ENCODE data around the gene CLDN2.

The CLDN2 gene

GRCh38 chrX:106902684-106903083 lies 17.5 kb upstream of the CLDN2 start (continued):
- no peak for TF ChIP-seq PRDM4 (tag by site-specific recombination; IDR thresholded peaks at IDR 0.05)
- no peak for TF ChIP-seq ZBTB6 (tag by site-specific recombination; IDR thresholded peaks at IDR 0.05)
- no peak for TF ChIP-seq ZNF513 (tag by site-specific recombination; IDR thresholded peaks at IDR 0.05)
- no peak for TF ChIP-seq ZNF692 (tag by site-specific recombination; IDR thresholded peaks at IDR 0.05)
- no peak for TF ChIP-seq ATF2 (tag by site-specific recombination; IDR thresholded peaks at IDR 0.05; ENCODE audit: low read depth)

- TF ChIP-seq GLIS2 (tag by site-specific recombination; IDR thresholded peaks at IDR 0.05) (no peak), GLIS1 (tag by site-specific recombination; IDR thresholded peaks at IDR 0.05) (peak; percentile 78)
- ChIA-PET POLR2A (no interaction called here), CTCF (interaction anchor here (0.7 to 2.2 kb wide), 4 partner anchors 9 to 38 kb away, joined by 4 to 10 read pairs (median 6); no protein-coding TSS in a partner anchor)
- Histone ChIP-seq H3K9me3 (ENCODE audit: control insufficient read depth, insufficient read depth, low read depth, low read length) (no peaks in the 10 kb centered on the region), H3K27ac (ENCODE audit: extremely low read depth, low read depth, low read length) (no peak within 1 kb of the TSS), H3K36me3 (ENCODE audit: control insufficient read depth in 2 of 2, insufficient read depth in 1 of 2, low read length in 2 of 2) (no peaks in the 10 kb centered on the region), H3K4me1 (ENCODE audit: control insufficient read depth, insufficient read depth, low read length) (no peaks in the 10 kb centered on the region), H3K4me3 (ENCODE audit: low read depth, low read length) (no peak within 1 kb of the TSS)
Measured at GRCh38 chrX:106903291-106903824, 16.8 kb upstream of the CLDN2 start, which contains the start of gene RIPPLY1. Gene RIPPLY1 (minus strand): TSS chrX:106903341. CDS start chrX:106903287, 54 bp downstream.

- no peaks in the 10 kb centered on the region for H3K4me1 ChIP-seq (ENCODE audit: control insufficient read depth, insufficient read depth, low read length)
- ChIA-PET POLR2A (no interaction called here), CTCF (interaction anchor here (0.7 to 2.2 kb wide), 5 partner anchors 10 to 1621 kb away, joined by 3 to 7 read pairs (median 4); no protein-coding TSS in a partner anchor)
- H3K9me3 ChIP-seq (ENCODE audit: control insufficient read depth, insufficient read depth, low read depth, low read length): no peaks in the 10 kb centered on the region
- no peaks in the 10 kb centered on the region for H3K36me3 ChIP-seq (ENCODE audit: control insufficient read depth in 2 of 2, insufficient read depth in 1 of 2, low read length in 2 of 2)
- no peak overlapping the region for H3K4me3 ChIP-seq (ENCODE audit: low read depth, low read length)
- no peak overlapping the region for H3K27ac ChIP-seq (ENCODE audit: extremely low read depth, low read depth, low read length)
- no peak for TF ChIP-seq ZNF19 (tag by site-specific recombination; IDR thresholded peaks at IDR 0.05; ENCODE audit: low read depth)
- TF ChIP-seq ZNF16 (tag by site-specific recombination; IDR thresholded peaks at IDR 0.05; ENCODE audit: low read depth): no peak
- no peak for TF ChIP-seq TSHZ1 (tag by site-specific recombination; IDR thresholded peaks at IDR 0.05; ENCODE audit: borderline replicate concordance)
- no peak for TF ChIP-seq ZBTB10 (tag by site-specific recombination; IDR thresholded peaks at IDR 0.05)
- no peak for TF ChIP-seq MYNN (tag by site-specific recombination; IDR thresholded peaks at IDR 0.05; ENCODE audit: borderline replicate concordance)
- TF ChIP-seq ZNF398 (tag by site-specific recombination; IDR thresholded peaks at IDR 0.05): no peak
Measured at GRCh38 chrX:106903856-106904528, 16.2 kb upstream of the CLDN2 start.
